Transverse colon (tissue), 4 donors: ENCODE measurements around the gene PTGER3.

Experiments
- CTCF ChIP-seq, 5 experiments: fragments of 200-600 bp in 3 of 5; fragments of 450-650 bp in 2 of 5; sonication (generic) in 3 of 5; IDR thresholded peaks; 1 replicate in 2 of 5; 2 replicates in 3 of 5; pipeline ENCODE4 v1.5.1; 2016 to 2017; ENCODE audit warnings: antibody characterized with exemption in 5 of 5, inconsistent platforms in 3 of 5, mild to moderate bottlenecking in 2 of 5, moderate library complexity in 1 of 5
- EP300 ChIP-seq: sonication (generic); formaldehyde crosslinking; IDR thresholded peaks from one replicate; pipeline ENCODE4 v1.6.1; 2017; ENCODE audit warnings: antibody characterized with exemption, low read depth
- POLR2A ChIP-seq: fragments of 450-650 bp; IDR thresholded peaks from one replicate; pipeline ENCODE4 v1.6.1; 2016; ENCODE audit warnings: antibody characterized with exemption, mild to moderate bottlenecking, moderate library complexity
- POLR2AphosphoS5 ChIP-seq, 3 donors: sonication (generic); formaldehyde crosslinking; IDR thresholded peaks; one replicate each; pipeline ENCODE4 v1.6.1; 2016; ENCODE audit warnings: antibody characterized with exemption in 3 of 3

GRCh38 chr1:71033136-71033535, 14.5 kb downstream of the PTGER3 start:
- no peak for TF ChIP-seq EP300
- TF ChIP-seq CTCF (IDR thresholded peaks at IDR 0.05) = no peak
- TF ChIP-seq POLR2A = no peak
- no peak for TF ChIP-seq POLR2AphosphoS5 (IDR thresholded peaks at IDR 0.05)
